NOMO-1 treated with DMSO at 0.1 percent for 48 hours (cell line): ENCODE measurements around the gene LEP.

Experiments used
- DNase-seq: peaks from one replicate; lab custom pipeline; 2025; ENCODE audit not compliant: unreplicated experiment; lab: John Stamatoyannopoulos, UW

LEP gene

GRCh38 chr7:128240696-128241386, at the start of gene LEP:
Gene LEP, plus strand, starts transcription at chr7:128241278. Its CDS starts 10,741 bp downstream, at chr7:128252019.
- no peak for DNase-seq

GRCh38 chr7:128192497-128193142, 48.5 kb upstream of the LEP start:
- no peak for DNase-seq

- DNase-seq: no peak
These were observed 46.4 kb upstream of the LEP start for GRCh38 chr7:128194533-128195282.

- DNase-seq: no peak
These were observed 43.5 kb upstream of the LEP start for GRCh38 chr7:128197589-128197988.

- DNase-seq: no peak
These were observed 43.0 kb upstream of the LEP start for GRCh38 chr7:128197989-128198580.

GRCh38 chr7:128200376-128200775, 40.7 kb upstream of the LEP start:
- DNase-seq: no peak

- DNase-seq: no peak
These were observed 39.9 kb upstream of the LEP start for GRCh38 chr7:128201067-128201689.

GRCh38 chr7:128201690-128202085, 39.4 kb upstream of the LEP start:
- no peak for DNase-seq

- no peak for DNase-seq
These were observed 38.7 kb upstream of the LEP start for GRCh38 chr7:128202287-128202957.

- DNase-seq: no peak
These were observed 38.0 kb upstream of the LEP start for GRCh38 chr7:128203047-128203491.

GRCh38 chr7:128203710-128204214, 37.3 kb upstream of the LEP start:
- no peak for DNase-seq

- DNase-seq: no peak
These were observed 36.6 kb upstream of the LEP start for GRCh38 chr7:128204455-128204854.

- DNase-seq: no peak
These were observed 36.0 kb upstream of the LEP start for GRCh38 chr7:128205068-128205467.

- no peak for DNase-seq
These were observed 34.9 kb upstream of the LEP start for GRCh38 chr7:128206017-128206746.

- DNase-seq: no peak
These were observed 34.2 kb upstream of the LEP start for GRCh38 chr7:128206747-128207500.

GRCh38 chr7:128207609-128208008, 33.5 kb upstream of the LEP start:
- DNase-seq: no peak

- DNase-seq: peak; percentile 26
These were observed 31.6 kb upstream of the LEP start for GRCh38 chr7:128209229-128210035.

- no peak for DNase-seq
These were observed 31.1 kb upstream of the LEP start for GRCh38 chr7:128210036-128210347.
